Pancreas (tissue), 10 donors: ENCODE measurements around the gene EPC2. TPM values are rescaled to one million over a fixed set of nuclear protein-coding genes. Genes with fewer than 3 reads are reported as not detected.
A peak's percentile ranks its signal among the peaks of the same experiment; 100 is the strongest.
"Not testable (repeated sequence)": the region's sequence is repeated elsewhere in the genome, so short reads cannot be mapped to it uniquely, and the experiment has no call there.

ENCODE experiments used
- ATAC-seq, 4 donors: fragments of 200-7000 bp; cut with Tn5 transposase; one replicate each; pipeline versions ENCODE4 v1.8.0 to v1.9.1; 2020; ENCODE audit warnings: mild to moderate bottlenecking in 4 of 4, moderate library complexity in 4 of 4
- DNase-seq, 6 donors: peaks; one replicate each; pipeline ENCODE4 v3.0.0-alpha.2; 2020
- FAIRE-seq: peaks from 2 replicates; lab custom pipeline; 2012; peaks lifted over from hg19 to GRCh38; lab: Jason Lieb, UNC
- H3K27ac ChIP-seq, 4 donors: fragments of 200-600 bp; sonication (generic); 1 replicate in 3 of 4; 2 replicates in 1 of 4; pipeline versions ENCODE4 v1.5.0 to v1.8.0; 2020
- H3K27me3 ChIP-seq, 4 donors: fragments of 200-600 bp; one replicate each; pipeline ENCODE4 v1.8.0; 2021
- H3K36me3 ChIP-seq, 3 donors: fragments of 200-600 bp; sonication (generic) in 1 of 3; one replicate each; pipeline versions ENCODE4 v1.5.0 to v1.8.0; 2020 to 2021
- H3K4me1 ChIP-seq, 3 donors: fragments of 200-600 bp; one replicate each; pipeline ENCODE4 v1.8.0; 2021
- H3K4me3 ChIP-seq, 4 donors: fragments of 200-600 bp; sonication (generic) in 2 of 4; one replicate each; pipeline versions ENCODE4 v1.5.0 to v1.8.0; 2020 to 2021
- H3K9me3 ChIP-seq, 4 donors: fragments of 200-600 bp; one replicate each; pipeline ENCODE4 v1.8.0; 2021
- WGBS, 2 donors: extraction: QIAGEN DNeasy Blood & Tissue Kit; methylation state at CpG; one replicate each; pipeline ENCODE4 v1.1.7; 2013; 5-methylcytosine and 5-hydroxymethylcytosine counted together
- intact Hi-C, 3 donors: fragments of 100-400 bp; cut with DNase I; formaldehyde crosslinking; loops; one replicate each; pipeline versions ENCODE4 v1.11.1 to v1.14.2; 2022
- polyA plus RNA-seq, 2 donors: library from polyadenylated mRNA; stranded (reverse); fragments of 200-250 nt; gene quantifications; one replicate each; pipeline ENCODE4 v1.2.3, GENCODE V29; 2013
- total RNA-seq, 6 donors: library from RNA; stranded (reverse); fragmentation: NEBNext Ultra II Directional in 4 of 6; extraction: Animal tissue kit (Norgen Biotek cat#: 25700) in 4 of 6; gene quantifications; one replicate each; pipeline versions ENCODE4 v1.2.1 to v1.2.4, GENCODE V29; 2021 to 2023
- TF ChIP-seq, protein P1 (sequence below), 4 donors: fragments of 200-600 bp; sonication (generic) in 3 of 4; IDR thresholded peaks; one replicate each; pipeline versions ENCODE4 v1.5.0 to v1.8.0; 2021; ENCODE audit warnings: antibody characterized with exemption in 4 of 4
- donor health status: healthy with polysubstance abuse.
- donor health status: DM: no; HTN: no; CAD: no; lungs with moderate emphysema.
- donor health status: DM: no; HTN: no; CAD: no.
- donor health status: control.
- donor health status: control.
- donor health status: Bipolar disorder and iron deficiency.
- donor health status: DM: yes; HTN: yes; CAD: no.
- donor health status: DM: no; HTN: no; CAD: no.
- donor health status: DM: no; HTN: no; CAD: no.
- donor health status: DM: yes; HTN: yes; CAD: no.

Gene EPC2
- total and polyA plus RNA-seq, 8 donors, result 3.1 to 17.7 (median 12.8) TPM

DNA sequence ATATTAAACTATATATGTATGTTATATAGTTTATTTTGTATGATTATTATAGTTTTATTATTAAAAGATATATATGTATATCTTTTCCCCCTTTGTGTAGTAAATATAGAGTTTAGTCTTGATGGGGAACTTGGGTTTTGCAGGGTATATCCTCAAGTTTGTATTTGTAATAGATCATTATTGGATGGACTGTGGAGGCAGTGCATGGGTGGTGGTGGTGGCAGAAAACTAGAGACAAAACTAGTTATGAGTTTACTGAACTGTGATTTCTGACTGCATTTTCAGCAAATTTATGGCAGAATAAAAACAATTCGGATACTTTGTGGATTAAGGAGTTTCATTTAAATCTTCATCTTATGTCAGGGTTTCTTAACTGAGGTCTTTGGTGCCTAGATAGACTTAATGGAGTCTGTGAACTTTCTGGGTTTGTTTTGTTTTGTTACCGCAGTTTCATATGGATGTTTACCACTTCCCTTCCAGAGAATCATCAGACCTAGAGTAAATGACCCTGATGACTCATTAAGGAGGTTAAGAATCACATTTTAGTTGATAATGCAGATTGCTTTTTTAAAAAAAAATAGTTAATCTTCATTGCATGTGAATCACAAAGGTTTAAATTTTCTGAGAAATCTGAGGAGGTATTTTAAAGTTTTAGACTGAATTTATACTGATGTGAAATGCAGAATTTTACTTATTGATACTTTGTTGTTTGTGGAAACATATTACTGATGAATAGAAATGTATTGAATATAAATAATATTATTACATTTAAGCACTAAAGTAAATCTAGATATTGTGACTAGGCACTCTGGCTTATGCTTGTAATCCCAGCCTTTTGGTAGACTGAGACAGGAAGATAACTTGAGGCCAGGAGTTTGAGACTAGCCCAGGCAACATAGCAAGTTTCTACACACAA, 14.5 kb downstream of the EPC2 start:
- H3K4me3 ChIP-seq, result no peak overlapping the region
- WGBS, 2 donors, result 69 to 75% methylated on average over 2 of the region's 2 CpGs
- no peaks in the 10 kb centered on the region for H3K36me3 ChIP-seq
- H3K9me3 ChIP-seq, result no peaks in the 10 kb centered on the region
- intact Hi-C loops, result no loop called here
- H3K4me1 ChIP-seq, result peaks cover 21 to 29% (median 26%) of the 10 kb centered on the region in 3 donors
- FAIRE-seq (no peak), DNase-seq (no peak), ATAC-seq (peak in 2 of 4 donors; percentile 30 to 53)
- TF ChIP-seq, protein P1, sequence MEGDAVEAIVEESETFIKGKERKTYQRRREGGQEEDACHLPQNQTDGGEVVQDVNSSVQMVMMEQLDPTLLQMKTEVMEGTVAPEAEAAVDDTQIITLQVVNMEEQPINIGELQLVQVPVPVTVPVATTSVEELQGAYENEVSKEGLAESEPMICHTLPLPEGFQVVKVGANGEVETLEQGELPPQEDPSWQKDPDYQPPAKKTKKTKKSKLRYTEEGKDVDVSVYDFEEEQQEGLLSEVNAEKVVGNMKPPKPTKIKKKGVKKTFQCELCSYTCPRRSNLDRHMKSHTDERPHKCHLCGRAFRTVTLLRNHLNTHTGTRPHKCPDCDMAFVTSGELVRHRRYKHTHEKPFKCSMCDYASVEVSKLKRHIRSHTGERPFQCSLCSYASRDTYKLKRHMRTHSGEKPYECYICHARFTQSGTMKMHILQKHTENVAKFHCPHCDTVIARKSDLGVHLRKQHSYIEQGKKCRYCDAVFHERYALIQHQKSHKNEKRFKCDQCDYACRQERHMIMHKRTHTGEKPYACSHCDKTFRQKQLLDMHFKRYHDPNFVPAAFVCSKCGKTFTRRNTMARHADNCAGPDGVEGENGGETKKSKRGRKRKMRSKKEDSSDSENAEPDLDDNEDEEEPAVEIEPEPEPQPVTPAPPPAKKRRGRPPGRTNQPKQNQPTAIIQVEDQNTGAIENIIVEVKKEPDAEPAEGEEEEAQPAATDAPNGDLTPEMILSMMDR (IDR thresholded peaks at IDR 0.05), result no peak
- no peaks in the 10 kb centered on the region for H3K27me3 ChIP-seq
- no peak overlapping the region for H3K27ac ChIP-seq

DNA sequence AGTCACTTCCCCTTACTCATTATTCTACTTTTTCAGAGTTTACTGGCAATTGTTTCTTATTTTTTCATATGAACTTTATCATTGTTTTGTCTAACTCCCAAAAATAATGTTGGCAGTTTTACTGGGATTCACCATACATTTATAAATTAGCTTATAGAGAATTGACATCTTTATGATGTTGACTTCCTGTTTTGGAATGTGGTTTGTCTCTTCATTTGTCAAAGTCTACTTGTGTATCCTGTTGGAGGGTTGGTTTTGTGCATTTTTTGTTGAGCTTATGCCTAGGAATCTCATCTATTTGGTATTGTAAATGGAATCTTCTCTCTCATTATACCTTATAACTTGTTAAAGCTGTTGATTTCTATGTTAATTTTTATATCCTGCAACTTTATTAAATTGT, 16.4 kb downstream of the EPC2 start:
- Histone ChIP-seq H3K27ac (no peak overlapping the region), H3K4me3 (no peak overlapping the region), H3K36me3 (no peaks in the 10 kb centered on the region), H3K9me3 (no peaks in the 10 kb centered on the region), H3K27me3 (no peaks in the 10 kb centered on the region), H3K4me1 (peaks cover 19 to 26% (median 21%) of the 10 kb centered on the region in 3 donors)
- no peak for FAIRE-seq
- DNase-seq, result no peak
- TF ChIP-seq, protein P1 (IDR thresholded peaks at IDR 0.05), result no peak
- ATAC-seq, result no peak
- intact Hi-C loops, result no loop called here

DNA sequence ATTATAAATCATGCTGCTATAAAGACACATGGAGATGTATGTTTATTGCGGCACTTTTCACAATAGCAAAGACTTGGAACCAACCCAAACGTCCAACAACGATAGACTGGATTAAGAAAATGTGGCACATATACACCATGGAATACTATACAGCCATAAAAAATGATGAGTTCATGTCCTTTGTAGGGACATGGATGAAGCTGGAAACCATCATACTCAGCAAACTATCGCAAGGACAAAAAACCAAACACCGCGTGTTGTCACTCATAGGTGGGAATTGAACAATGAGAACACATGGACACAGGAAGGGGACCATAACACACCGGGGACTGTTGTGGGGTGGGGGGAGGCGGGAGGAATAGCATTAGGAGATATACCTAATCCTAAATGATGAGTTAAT, 17.8 kb downstream of the EPC2 start:
- DNase-seq, ATAC-seq, FAIRE-seq, H3K36me3 ChIP-seq, H3K27ac ChIP-seq, H3K27me3 ChIP-seq, intact Hi-C loops, H3K9me3 ChIP-seq, H3K4me3 ChIP-seq: not testable (repeated sequence)
- H3K4me1 ChIP-seq, result peaks cover 11 to 26% (median 15%) of the 10 kb centered on the region in 3 donors
- 93 to 94% methylated on average over 8 of the region's 8 CpGs for WGBS, 2 donors

DNA sequence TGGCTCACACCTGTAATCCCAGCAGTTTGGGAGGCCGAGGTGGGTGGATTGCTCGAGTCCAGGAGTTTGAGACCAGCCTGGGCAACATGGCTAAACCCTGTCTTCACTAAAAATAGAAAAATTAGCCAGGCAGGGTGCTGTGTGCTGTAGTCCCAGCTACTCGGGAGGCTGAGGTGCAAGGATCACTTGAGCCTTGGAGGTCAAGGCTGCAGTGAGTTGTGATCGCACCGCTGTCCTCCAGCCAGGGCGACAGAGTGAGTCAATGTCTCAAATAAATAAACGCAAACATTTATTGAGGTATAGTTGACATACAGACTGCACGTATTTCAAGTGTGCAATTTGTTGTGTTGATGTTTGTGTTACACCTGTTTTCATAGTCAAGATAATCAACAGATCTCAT, 19.7 kb downstream of the EPC2 start:
- TF ChIP-seq, protein P1 (IDR thresholded peaks at IDR 0.05), result no peak
- no peak overlapping the region for H3K27ac ChIP-seq
- H3K27me3 ChIP-seq, result no peaks in the 10 kb centered on the region
- peaks cover 6 to 20% (median 12%) of the 10 kb centered on the region in 3 donors for H3K4me1 ChIP-seq
- H3K9me3 ChIP-seq, result no peaks in the 10 kb centered on the region
- WGBS, 2 donors, result 89 to 94% methylated on average over 8 of the region's 8 CpGs
- FAIRE-seq (no peak), ATAC-seq (no peak), DNase-seq (no peak)
- intact Hi-C loops, result no loop called here
- H3K36me3 ChIP-seq, result no peaks in the 10 kb centered on the region
- H3K4me3 ChIP-seq, result no peak overlapping the region

DNA sequence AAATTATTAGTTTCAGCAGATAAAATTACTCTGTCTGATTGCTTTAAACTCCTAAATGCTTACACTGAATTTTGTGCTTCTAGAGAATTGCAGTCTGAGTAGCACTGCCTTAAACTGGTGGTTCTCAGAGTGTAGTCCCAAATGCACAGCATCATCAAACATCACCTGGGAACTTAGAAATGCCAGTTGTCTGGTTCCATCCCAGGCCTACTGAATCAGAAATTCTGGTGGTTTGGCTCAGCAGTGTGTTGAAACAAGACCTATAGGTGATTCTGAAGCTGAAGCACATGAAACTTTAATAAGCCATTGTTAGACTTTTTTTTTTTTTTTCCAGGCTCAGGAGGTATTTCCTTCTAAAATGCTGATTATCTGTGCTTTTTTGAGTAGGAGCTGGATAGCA, 22.0 kb downstream of the EPC2 start:
- no peak for DNase-seq
- no peak for FAIRE-seq
- Histone ChIP-seq H3K4me3 (no peak overlapping the region), H3K4me1 (peaks cover 0 to 7% (median 4%) of the 10 kb centered on the region in 3 donors), H3K27ac (no peak overlapping the region), H3K36me3 (no peaks in the 10 kb centered on the region), H3K27me3 (no peaks in the 10 kb centered on the region), H3K9me3 (no peaks in the 10 kb centered on the region)
- no peak for ATAC-seq
- intact Hi-C loops, result no loop called here
- TF ChIP-seq, protein P1 (IDR thresholded peaks at IDR 0.05), result no peak
